ENCODE data around the gene SH3GLB1. TPM values are rescaled to one million over a fixed set of nuclear protein-coding genes. Genes with fewer than 3 reads are reported as not detected.

SH3GLB1 gene
- total and polyA plus RNA-seq, 7 experiments from 2014 or later: 22.9 to 72.0 (median 44.2) TPM

Other genes starting within 250 kb of the SH3GLB1 start
- gene CLCA1, start 235.6 kb upstream of the SH3GLB1 start, total RNA-seq: not detected
- not detected for gene CLCA1, start 235.6 kb upstream of the SH3GLB1 start, polyA plus RNA-seq
- not detected for gene CLCA4, start 157.5 kb upstream of the SH3GLB1 start, total RNA-seq
- gene CLCA4, start 157.5 kb upstream of the SH3GLB1 start, polyA plus RNA-seq: not detected
- 100 to 1,000 TPM; 109 to 196 (median 133) TPM for gene SELENOF, start 209.6 kb downstream of the SH3GLB1 start, total RNA-seq
- 100 to 1,000 TPM; 233 to 361 TPM for gene SELENOF, start 209.6 kb downstream of the SH3GLB1 start, polyA plus RNA-seq
- gene HS2ST1, start 210.1 kb downstream of the SH3GLB1 start, total RNA-seq: 10 to 100 TPM; 10.1 to 18.3 (median 14.1) TPM
- gene HS2ST1, start 210.1 kb downstream of the SH3GLB1 start, polyA plus RNA-seq: 10 to 100 TPM in 1 of 2 donors, 1 to 10 TPM in 1; 7.1 to 10.1 TPM